Astrocyte (in vitro differentiated cells and primary cell): ENCODE measurements around the gene DDX17.

Source experiments
- CTCF ChIP-seq: IDR thresholded peaks from 2 replicates; pipeline ENCODE4 v1.5.1; 2011; ENCODE audit warnings: low read depth, mild to moderate bottlenecking, inconsistent platforms, low read length, moderate library complexity; ENCODE audit not compliant: insufficient read depth
- EZH2 ChIP-seq: IDR thresholded peaks from 2 replicates; pipeline ENCODE4 v1.6.1; 2012; ENCODE audit warnings: mild to moderate bottlenecking, low read length, inconsistent platforms; ENCODE audit not compliant: insufficient read depth

GRCh38 chr22:38510416-38510970 is 4.4 kb upstream of the DDX17 start:
- TF ChIP-seq CTCF (no peak), EZH2 (no peak)
